ENCODE measurements around the gene ELAVL3. TPM values are rescaled to one million over a fixed set of nuclear protein-coding genes. Genes with fewer than 3 reads are reported as not detected.

ELAVL3 gene
- polyA plus RNA-seq, 1 donor from 2014 or later, result 38.7 TPM

DNA sequence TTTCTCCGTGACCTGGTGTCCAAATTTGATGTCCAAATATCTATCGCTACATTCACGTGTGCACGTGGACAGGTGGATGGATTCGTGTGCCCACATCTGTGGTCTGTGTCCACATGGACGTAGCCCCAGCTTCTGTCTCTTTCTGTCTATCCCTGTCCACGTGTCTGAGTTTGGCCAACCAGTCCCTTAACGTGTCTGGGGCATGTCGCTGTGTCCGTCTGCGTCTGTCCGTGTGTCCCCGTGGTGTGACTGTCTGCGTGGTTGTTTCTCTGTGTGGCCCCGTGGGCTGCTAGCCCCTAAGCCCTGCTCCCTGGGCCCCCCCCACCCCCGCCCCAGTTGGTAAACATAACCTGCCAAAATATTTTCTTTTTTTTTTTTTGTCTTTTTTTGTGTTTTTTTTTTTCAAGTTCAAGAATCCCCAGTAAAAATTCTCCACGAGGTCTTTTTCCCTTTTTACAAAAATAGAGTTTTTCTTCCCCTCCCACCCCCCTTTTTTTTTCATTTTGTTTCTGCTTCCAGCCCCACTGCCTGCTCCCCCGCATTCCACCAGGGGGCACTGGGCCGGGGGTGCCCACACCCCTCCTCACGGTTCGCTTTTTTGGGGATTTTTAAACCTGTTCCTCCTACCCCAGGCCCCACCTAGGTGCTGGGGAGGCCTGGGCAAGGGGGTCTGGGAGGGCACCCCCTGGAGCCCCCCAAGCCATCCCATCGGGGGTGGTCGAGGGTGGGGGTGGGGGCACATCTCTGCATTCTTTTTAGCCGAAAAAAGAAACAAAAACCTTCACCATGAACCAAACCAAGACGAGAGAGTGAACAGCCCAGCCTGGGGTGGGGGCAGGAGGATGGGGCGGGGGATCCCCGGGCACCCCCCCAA is 27.1 kb downstream of the ELAVL3 start:
- H3K27ac ChIP-seq (ENCODE audit: low read length), result no peak overlapping the region
- H2AFZ ChIP-seq (ENCODE audit: low read depth, low read length), result no peak overlapping the region

More for the DNA sequence above, 27.1 kb downstream of the ELAVL3 start:
- H3K4me2 ChIP-seq (ENCODE audit: low read length), result no peak overlapping the region
- no peak overlapping the region for H3K9ac ChIP-seq (ENCODE audit: low read length)
- H4K20me1 ChIP-seq (ENCODE audit: insufficient read depth), result no peaks in the 10 kb centered on the region
- H3K79me2 ChIP-seq (replicated peaks; ENCODE audit: insufficient read depth, low read length), result no peaks in the 10 kb centered on the region
- no peaks in the 10 kb centered on the region for H3K27me3 ChIP-seq (ENCODE audit: insufficient read depth, low read depth, low read length)
- H3F3A ChIP-seq (ENCODE audit: insufficient read depth, low read length, poor library complexity, severe bottlenecking), result peaks cover 3% of the 10 kb centered on the region
- TF ChIP-seq REST (IDR thresholded peaks at IDR 0.05; ENCODE audit: borderline replicate concordance), result no peak
- no peak for TF ChIP-seq EZH2 (IDR thresholded peaks at IDR 0.05; ENCODE audit: borderline replicate concordance, insufficient read depth, low read length, poor library complexity, severe bottlenecking)
- no peak for TF ChIP-seq CTCF (IDR thresholded peaks at IDR 0.05; ENCODE audit: poor library complexity, severe bottlenecking)
- TF ChIP-seq TAF1 (IDR thresholded peaks at IDR 0.05; ENCODE audit: low read depth), result no peak
- no peak for TF ChIP-seq RAD21 (conservative IDR thresholded peaks at IDR 0.05)
- TF ChIP-seq MXI1 (conservative IDR thresholded peaks at IDR 0.05; ENCODE audit: poor library complexity, severe bottlenecking), result no peak
- no peak for TF ChIP-seq SMC3 (conservative IDR thresholded peaks at IDR 0.05; ENCODE audit: poor library complexity)
- no peak for TF ChIP-seq EP300 (conservative IDR thresholded peaks at IDR 0.05; ENCODE audit: poor library complexity, severe bottlenecking)
- no peak for TF ChIP-seq POLR2AphosphoS5 (IDR thresholded peaks at IDR 0.05)
- no peak overlapping the region for H3K4me3 ChIP-seq (ENCODE audit: low read length)
- no peaks in the 10 kb centered on the region for H3K36me3 ChIP-seq (ENCODE audit: insufficient read depth, low read length)
- H3K9me3 ChIP-seq (ENCODE audit: low read length), result no peaks in the 10 kb centered on the region
- H3K9me2 ChIP-seq (ENCODE audit: insufficient read depth, low read length), result no peaks in the 10 kb centered on the region
